Gastrocnemius medialis (tissue), 4 donors: ENCODE measurements around the gene EYA3. TPM values are rescaled to one million over a fixed set of nuclear protein-coding genes. Genes with fewer than 3 reads are reported as not detected.

Source experiments
- ATAC-seq, 2 donors: fragments of 150-250 bp; one replicate each; pipeline ENCODE4 v1.9.1; 2016
- DNase-seq, 2 donors: peaks; one replicate each; pipeline ENCODE4 v3.0.0-alpha.2; 2019
- H3K27ac ChIP-seq, 4 donors: fragments of 200-600 bp; sonication (generic); 1 replicate in 1 of 4; 2 replicates in 3 of 4; pipeline ENCODE4 v1.5.1; 2016 to 2018; ENCODE audit warnings: mild to moderate bottlenecking in 2 of 4, moderate library complexity in 1 of 4
- H3K27me3 ChIP-seq, 3 donors: fragments of 200-600 bp; sonication (generic) in 2 of 3; 1 replicate in 1 of 3; 2 replicates in 2 of 3; pipeline versions ENCODE4 v1.5.1 to v1.6.0; 2016 to 2019; ENCODE audit warnings: mild to moderate bottlenecking in 1 of 3, moderate library complexity in 1 of 3
- H3K36me3 ChIP-seq, 2 donors: fragments of 200-600 bp; sonication (generic) in 1 of 2; one replicate each; pipeline ENCODE4 v1.5.1; 2017 to 2018
- H3K4me1 ChIP-seq, 2 donors: fragments of 200-600 bp; sonication (generic) in 1 of 2; one replicate each; pipeline ENCODE4 v1.5.1; 2016 to 2017; ENCODE audit warnings: mild to moderate bottlenecking in 2 of 2
- H3K4me3 ChIP-seq, 4 donors: fragments of 200-600 bp; sonication (generic) in 3 of 4; 1 replicate in 1 of 4; 2 replicates in 3 of 4; pipeline ENCODE4 v1.5.1; 2016 to 2019; ENCODE audit warnings: mild to moderate bottlenecking in 2 of 4
- H3K9me3 ChIP-seq, 3 donors: fragments of 200-600 bp; sonication (generic) in 2 of 3; 1 replicate in 1 of 3; 2 replicates in 2 of 3; pipeline ENCODE4 v1.5.1; 2016 to 2019
- POLR2A ChIP-seq, 2 donors: fragments of 450-650 bp; IDR thresholded peaks; one replicate each; pipeline ENCODE4 v1.6.1; 2017; ENCODE audit warnings: antibody characterized with exemption in 2 of 2, mild to moderate bottlenecking in 2 of 2, moderate library complexity in 2 of 2
- in situ Hi-C, 4 donors: fragments of 200-750 bp; cut with MboI; loops; one replicate each; pipeline versions ENCODE4 v1.15.0 to v1.8.0; 2017; ENCODE audit warnings: low sequenced_read_pairs in 4 of 4
- intact Hi-C: fragments of 100-400 bp; cut with DNase I; formaldehyde crosslinking; loops from one replicate; pipeline ENCODE4 v1.15.1; 2023; ENCODE audit warnings: low total_unique reads
- total RNA-seq, 4 donors: library from RNA; depleted of rRNA; stranded (reverse); fragments of >200 nt; gene quantifications; one replicate each; pipeline versions ENCODE4 v1.1.0 to v1.2.3, GENCODE V29; 2016
- TF ChIP-seq, protein P1 (sequence below), 5 experiments: fragments of 450-650 bp in 3 of 5; fragments of 200-600 bp in 2 of 5; sonication (generic) in 2 of 5; IDR thresholded peaks in 4 of 5; conservative IDR thresholded peaks in 1 of 5; 1 replicate in 4 of 5; 2 replicates in 1 of 5; pipeline ENCODE4 v1.5.1; 2016 to 2019; ENCODE audit warnings: antibody characterized with exemption in 5 of 5, mild to moderate bottlenecking in 3 of 5, moderate library complexity in 3 of 5

The EYA3 gene
- total RNA-seq, 4 donors from 2014 or later, result 9.2 to 19.5 (median 15.4) TPM

DNA sequence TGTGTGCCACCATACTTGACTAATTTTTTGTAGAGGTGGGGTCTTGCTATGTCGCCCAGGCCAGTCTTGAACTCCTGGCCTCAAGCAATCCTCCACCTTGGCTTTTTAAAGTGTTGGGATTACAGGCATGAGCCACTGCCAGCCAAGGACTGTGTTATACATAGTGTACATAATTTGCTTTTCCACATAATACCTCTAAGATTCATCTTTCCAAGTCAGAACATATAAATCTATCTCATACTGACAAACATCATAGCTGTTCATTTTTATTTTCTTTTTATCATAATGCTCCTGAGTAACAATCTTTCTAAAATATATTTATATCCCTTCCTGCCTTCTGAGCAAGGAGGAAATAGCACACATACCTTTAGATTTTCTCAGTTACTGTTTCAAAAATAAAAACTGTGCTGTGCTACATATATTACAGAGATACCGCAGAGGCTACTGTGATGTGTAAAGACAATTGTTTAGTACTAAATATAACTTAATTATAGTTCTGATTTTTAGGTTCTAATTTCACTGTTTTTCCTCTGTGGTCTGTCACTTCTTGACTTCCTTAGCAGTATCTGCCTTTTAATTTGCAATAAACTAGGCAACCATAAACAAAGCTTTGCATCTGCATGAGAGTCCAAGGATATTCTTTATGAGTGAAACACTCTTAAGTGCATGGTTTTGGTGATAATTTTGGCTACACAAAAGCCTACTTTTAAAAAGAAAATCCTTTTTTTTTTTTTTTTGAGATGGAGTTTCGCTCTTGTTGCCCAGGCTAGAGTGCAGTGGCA, 59.3 kb downstream of the EYA3 start:
- H3K4me1 ChIP-seq, result no peaks in the 10 kb centered on the region
- no peak overlapping the region for H3K4me3 ChIP-seq
- intact Hi-C loops (no loop called here), in situ Hi-C loops (no loop called here)
- no peaks in the 10 kb centered on the region for H3K27me3 ChIP-seq
- H3K36me3 ChIP-seq, result peaks cover 0 to 15% of the 10 kb centered on the region in 2 donors
- DNase-seq, result no peak
- H3K9me3 ChIP-seq, result no peaks in the 10 kb centered on the region
- no peak for ATAC-seq
- TF ChIP-seq POLR2A (IDR thresholded peaks at IDR 0.05), result no peak
- TF ChIP-seq, protein P1, sequence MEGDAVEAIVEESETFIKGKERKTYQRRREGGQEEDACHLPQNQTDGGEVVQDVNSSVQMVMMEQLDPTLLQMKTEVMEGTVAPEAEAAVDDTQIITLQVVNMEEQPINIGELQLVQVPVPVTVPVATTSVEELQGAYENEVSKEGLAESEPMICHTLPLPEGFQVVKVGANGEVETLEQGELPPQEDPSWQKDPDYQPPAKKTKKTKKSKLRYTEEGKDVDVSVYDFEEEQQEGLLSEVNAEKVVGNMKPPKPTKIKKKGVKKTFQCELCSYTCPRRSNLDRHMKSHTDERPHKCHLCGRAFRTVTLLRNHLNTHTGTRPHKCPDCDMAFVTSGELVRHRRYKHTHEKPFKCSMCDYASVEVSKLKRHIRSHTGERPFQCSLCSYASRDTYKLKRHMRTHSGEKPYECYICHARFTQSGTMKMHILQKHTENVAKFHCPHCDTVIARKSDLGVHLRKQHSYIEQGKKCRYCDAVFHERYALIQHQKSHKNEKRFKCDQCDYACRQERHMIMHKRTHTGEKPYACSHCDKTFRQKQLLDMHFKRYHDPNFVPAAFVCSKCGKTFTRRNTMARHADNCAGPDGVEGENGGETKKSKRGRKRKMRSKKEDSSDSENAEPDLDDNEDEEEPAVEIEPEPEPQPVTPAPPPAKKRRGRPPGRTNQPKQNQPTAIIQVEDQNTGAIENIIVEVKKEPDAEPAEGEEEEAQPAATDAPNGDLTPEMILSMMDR (IDR thresholded peaks at IDR 0.05 in 4 of 5, conservative IDR thresholded peaks at IDR 0.05 in 1 of 5), result no peak
- H3K27ac ChIP-seq, result no peak overlapping the region

DNA sequence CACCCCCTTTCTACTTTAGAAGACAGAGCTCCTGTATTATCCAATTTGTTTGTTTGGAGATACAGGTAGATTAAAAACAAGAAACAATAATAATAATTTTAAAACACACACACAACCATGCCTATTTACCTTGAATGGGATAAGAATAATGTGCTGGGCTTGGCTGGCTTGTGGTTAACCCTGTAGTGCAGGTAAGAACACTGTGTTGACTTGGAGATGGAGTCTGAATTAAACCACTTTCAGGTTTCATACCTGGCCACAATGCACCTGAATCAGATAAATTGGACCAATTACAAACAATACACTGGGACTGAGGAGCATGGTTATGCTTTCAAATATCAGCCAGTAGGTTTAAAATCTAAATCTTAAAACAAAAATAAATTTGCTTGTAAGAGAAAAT, 60.8 kb downstream of the EYA3 start:
- Histone ChIP-seq H3K4me3 (no peak overlapping the region), H3K36me3 (peaks cover 0 to 15% of the 10 kb centered on the region in 2 donors), H3K4me1 (no peaks in the 10 kb centered on the region), H3K9me3 (no peaks in the 10 kb centered on the region), H3K27me3 (no peaks in the 10 kb centered on the region), H3K27ac (no peak overlapping the region)
- no peak for ATAC-seq
- TF ChIP-seq POLR2A (IDR thresholded peaks at IDR 0.05), result no peak
- TF ChIP-seq, protein P1 (IDR thresholded peaks at IDR 0.05 in 4 of 5, conservative IDR thresholded peaks at IDR 0.05 in 1 of 5), result no peak
- intact Hi-C loops, result no loop called here
- DNase-seq, result no peak
- in situ Hi-C loops, result no loop called here

DNA sequence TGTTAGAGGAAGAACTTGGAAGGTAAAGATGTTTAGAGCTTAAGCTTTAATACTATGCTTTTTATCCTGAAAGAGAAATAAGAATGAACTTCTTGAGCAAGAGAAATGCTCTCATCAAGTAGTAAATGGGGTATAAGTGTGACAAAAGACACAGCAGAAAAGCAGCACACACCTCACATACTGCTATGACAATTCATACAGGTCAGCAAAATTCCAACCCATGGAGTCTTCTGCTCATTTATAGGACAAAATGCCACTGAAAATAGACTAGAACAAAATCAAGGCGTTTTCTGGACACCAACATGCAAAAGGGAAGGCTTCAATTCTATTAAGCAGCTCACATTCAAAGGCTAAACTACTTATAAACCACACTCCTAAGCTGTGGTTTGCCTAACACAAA, 61.2 kb downstream of the EYA3 start:
- TF ChIP-seq, protein P1 (IDR thresholded peaks at IDR 0.05 in 4 of 5, conservative IDR thresholded peaks at IDR 0.05 in 1 of 5), result no peak
- TF ChIP-seq POLR2A (IDR thresholded peaks at IDR 0.05), result no peak
- intact Hi-C loops, result no loop called here
- H3K36me3 ChIP-seq, result peaks cover 0 to 15% of the 10 kb centered on the region in 2 donors

DNA sequence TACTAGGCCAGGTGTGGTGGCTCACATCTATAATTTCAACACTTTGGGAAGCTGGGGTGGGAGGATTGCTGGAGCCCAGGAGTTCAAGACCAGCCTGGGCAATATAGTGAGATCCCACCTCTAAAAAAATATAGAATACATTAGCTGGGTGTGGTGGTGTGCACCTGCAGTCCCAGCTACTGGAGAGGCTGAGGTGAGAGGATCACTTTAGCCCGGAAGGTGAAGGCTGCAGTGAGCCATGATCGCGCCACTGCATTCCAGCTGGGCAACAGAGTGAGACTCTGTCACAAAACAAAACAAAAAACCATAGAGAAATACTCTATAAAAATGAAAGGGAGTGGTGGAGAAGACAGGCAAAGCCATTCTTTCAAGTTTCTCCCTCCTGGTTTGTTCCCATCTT, 62.1 kb downstream of the EYA3 start:
- no peaks in the 10 kb centered on the region for H3K4me1 ChIP-seq
- no peaks in the 10 kb centered on the region for H3K27me3 ChIP-seq
- intact Hi-C loops (no loop called here), in situ Hi-C loops (no loop called here)
- DNase-seq (no peak), ATAC-seq (no peak)
- peaks cover 0 to 15% of the 10 kb centered on the region in 2 donors for H3K36me3 ChIP-seq
- no peaks in the 10 kb centered on the region for H3K9me3 ChIP-seq
- no peak overlapping the region for H3K4me3 ChIP-seq
- no peak for TF ChIP-seq POLR2A (IDR thresholded peaks at IDR 0.05)
- TF ChIP-seq, protein P1 (IDR thresholded peaks at IDR 0.05 in 4 of 5, conservative IDR thresholded peaks at IDR 0.05 in 1 of 5), result no peak
- H3K27ac ChIP-seq, result no peak overlapping the region

More for the DNA sequence above, 61.2 kb downstream of the EYA3 start:
- H3K27me3 ChIP-seq, result no peaks in the 10 kb centered on the region
- no peak overlapping the region for H3K27ac ChIP-seq
- no peak overlapping the region for H3K4me3 ChIP-seq
- in situ Hi-C loops, result no loop called here
- no peak for ATAC-seq
- no peak for DNase-seq
- no peaks in the 10 kb centered on the region for H3K4me1 ChIP-seq
- H3K9me3 ChIP-seq, result no peaks in the 10 kb centered on the region
